Stimulated activated CD8-positive, alpha-beta memory T cell treated with anti-CD3 and anti-CD28 coated beads, Interleukin-2, amount 100 ng/mL, for 1 hour (primary cell): Measurements from ENCODE around the gene ALDOA.
A peak's percentile ranks its signal among the peaks of the same experiment; 100 is the strongest.
"Not testable (repeated sequence)": the region's sequence is repeated elsewhere in the genome, so short reads cannot be mapped to it uniquely, and the experiment has no call there.

Experiments used
- DNase-seq, 2 donors: peaks; one replicate each; pipeline ENCODE4 v3.0.0-alpha.2; 2020; ENCODE audit warnings: low read depth in 2 of 2

Gene ALDOA

GRCh38 chr16:30090610-30091331 is 25.2 kb downstream of the ALDOA start:
- DNase-seq: no peak

GRCh38 chr16:30091474-30092372 is 26.2 kb downstream of the ALDOA start, which contains the start of gene TBX6:
TBX6 (minus strand) TSS chr16:30091924; CDS start chr16:30091193, 731 bp downstream.
- DNase-seq: peak; percentile 85 to 89

- peak in 1 of 2 donors; percentile 15 for DNase-seq
Observed at GRCh38 chr16:30092373-30093010, 26.9 kb downstream of the ALDOA start.

GRCh38 chr16:30094541-30095165 is 29.1 kb downstream of the ALDOA start:
- no peak for DNase-seq

GRCh38 chr16:30095166-30096078 is 29.9 kb downstream of the ALDOA start:
- no peak for DNase-seq

- peak; percentile 75 to 79 for DNase-seq
Observed at GRCh38 chr16:30096105-30096861, 30.7 kb downstream of the ALDOA start, which contains the start of gene YPEL3. YPEL3 (minus strand) TSS chr16:30096213; CDS start chr16:30095482, 731 bp downstream.

GRCh38 chr16:30096862-30097563 is 31.5 kb downstream of the ALDOA start:
- DNase-seq: no peak

GRCh38 chr16:30104090-30104489 is 38.5 kb downstream of the ALDOA start:
- DNase-seq: no peak

GRCh38 chr16:30104492-30104891 is 38.9 kb downstream of the ALDOA start:
- DNase-seq: no peak

GRCh38 chr16:30108059-30108850 is 42.7 kb downstream of the ALDOA start:
- no peak for DNase-seq

- no peak for DNase-seq
Observed at GRCh38 chr16:30110661-30111060, 45.1 kb downstream of the ALDOA start.

GRCh38 chr16:30112197-30113030 is 46.9 kb downstream of the ALDOA start:
- no peak for DNase-seq

- no peak for DNase-seq
Observed at GRCh38 chr16:30113031-30113710, 47.6 kb downstream of the ALDOA start, which contains the start of gene GDPD3. GDPD3 (minus strand) TSS chr16:30113537; CDS start chr16:30113478, 59 bp downstream.

- DNase-seq: no peak
Observed at GRCh38 chr16:30113711-30114333, 48.3 kb downstream of the ALDOA start.

GRCh38 chr16:30114411-30114810 is 48.9 kb downstream of the ALDOA start:
- no peak for DNase-seq

- DNase-seq: not testable (repeated sequence)
Observed at GRCh38 chr16:30114833-30115232, 49.3 kb downstream of the ALDOA start.
